Measurements from ENCODE around the gene ZNF579. TPM values are rescaled to one million over a fixed set of nuclear protein-coding genes. Genes with fewer than 3 reads are reported as not detected.

The ZNF579 gene
- total and polyA plus RNA-seq, 9 of the 15 experiments (the other 6 are each of a cell fraction or from before 2014, with no cell fraction given) = 0.06 to 15.9 (median 1.6) TPM

DNA sequence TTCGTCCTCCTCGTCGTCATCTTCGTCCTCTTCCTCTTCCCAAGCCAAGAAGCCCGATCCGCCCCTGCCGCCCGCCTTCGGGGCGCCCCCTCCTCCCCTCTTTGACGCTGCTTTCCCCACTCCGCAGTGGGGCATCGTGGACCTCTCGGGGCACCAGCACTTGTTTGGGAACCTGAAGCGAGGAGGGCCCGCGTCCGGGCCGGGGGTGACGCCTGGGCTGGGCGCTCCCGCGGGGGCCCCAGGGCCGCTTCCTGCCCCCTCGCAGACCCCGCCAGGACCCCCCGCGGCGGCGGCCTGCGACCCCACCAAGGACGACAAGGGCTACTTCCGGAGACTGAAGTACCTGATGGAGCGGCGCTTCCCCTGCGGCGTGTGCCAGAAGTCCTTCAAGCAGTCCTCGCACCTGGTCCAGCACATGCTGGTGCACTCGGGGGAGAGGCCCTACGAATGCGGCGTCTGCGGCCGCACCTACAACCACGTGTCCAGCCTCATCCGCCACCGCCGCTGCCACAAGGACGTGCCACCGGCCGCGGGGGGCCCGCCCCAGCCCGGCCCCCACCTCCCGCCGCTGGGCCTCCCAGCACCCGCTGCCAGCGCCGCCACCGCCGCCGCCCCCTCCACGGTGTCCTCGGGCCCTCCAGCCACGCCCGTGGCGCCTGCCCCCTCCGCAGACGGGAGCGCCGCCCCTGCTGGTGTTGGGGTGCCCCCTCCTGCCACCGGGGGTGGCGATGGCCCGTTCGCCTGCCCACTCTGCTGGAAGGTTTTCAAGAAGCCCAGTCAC is 33.5 kb upstream of the ZNF579 start:
- BruUV-seq (replicated peaks) = no TSS peak
- peaks cover 6% of the 10 kb centered on the region; the same call in 1 of the 3 replicates for H3K79me2 ChIP-seq (ENCODE audit: control insufficient read depth, insufficient read depth, low read length)
- no peaks in the 10 kb centered on the region for H4K20me1 ChIP-seq (replicated peaks; ENCODE audit: control insufficient read depth, insufficient read depth, low read length)

DNA sequence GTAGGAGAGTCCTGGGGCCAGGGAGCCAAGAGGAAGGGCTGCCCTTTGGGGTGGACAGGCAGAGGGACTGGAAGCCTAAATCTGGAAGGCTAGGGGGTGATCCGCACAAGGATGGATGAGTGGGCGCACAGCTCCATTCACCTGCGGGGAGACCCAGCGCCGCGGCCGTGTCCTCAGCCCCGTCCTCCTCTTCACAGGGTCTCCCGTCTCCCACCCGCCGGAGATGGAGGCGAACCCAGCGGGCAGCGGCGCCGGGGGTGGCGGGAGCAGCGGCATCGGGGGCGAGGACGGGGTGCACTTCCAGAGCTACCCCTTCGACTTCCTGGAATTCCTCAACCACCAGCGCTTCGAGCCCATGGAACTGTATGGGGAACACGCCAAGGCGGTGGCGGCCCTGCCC is 32.7 kb upstream of the ZNF579 start:
- intact Hi-C loops (cut with micrococcal nuclease) = no loop called here
- H2AFZ ChIP-seq (ENCODE audit: low read depth, low read length) = no peak overlapping the region
- BruUV-seq (replicated peaks) = no TSS peak
- no peak overlapping the region for H3K9ac ChIP-seq (ENCODE audit: insufficient read depth in 1 of 2, low read depth in 2 of 2, low read length in 2 of 2)
- CTCF ChIA-PET (ENCODE audit: low intra/inter-chr PET ratio) = no interaction called here
- H3K27ac ChIP-seq (ENCODE audit: extremely low read depth, low read depth, low read length) = no peak overlapping the region
- POLR2A ChIA-PET = no interaction called here
- no peak for FAIRE-seq
- in situ Hi-C loops (cut with MboI) = no loop called here
- peaks cover 6% of the 10 kb centered on the region; the same call in 2 of the 3 replicates for H3K79me2 ChIP-seq (ENCODE audit: control insufficient read depth, insufficient read depth, low read length)
- H3K9me1 ChIP-seq (ENCODE audit: control insufficient read depth, insufficient read depth, low read length) = no peaks in the 10 kb centered on the region
- TF ChIP-seq, protein P1, sequence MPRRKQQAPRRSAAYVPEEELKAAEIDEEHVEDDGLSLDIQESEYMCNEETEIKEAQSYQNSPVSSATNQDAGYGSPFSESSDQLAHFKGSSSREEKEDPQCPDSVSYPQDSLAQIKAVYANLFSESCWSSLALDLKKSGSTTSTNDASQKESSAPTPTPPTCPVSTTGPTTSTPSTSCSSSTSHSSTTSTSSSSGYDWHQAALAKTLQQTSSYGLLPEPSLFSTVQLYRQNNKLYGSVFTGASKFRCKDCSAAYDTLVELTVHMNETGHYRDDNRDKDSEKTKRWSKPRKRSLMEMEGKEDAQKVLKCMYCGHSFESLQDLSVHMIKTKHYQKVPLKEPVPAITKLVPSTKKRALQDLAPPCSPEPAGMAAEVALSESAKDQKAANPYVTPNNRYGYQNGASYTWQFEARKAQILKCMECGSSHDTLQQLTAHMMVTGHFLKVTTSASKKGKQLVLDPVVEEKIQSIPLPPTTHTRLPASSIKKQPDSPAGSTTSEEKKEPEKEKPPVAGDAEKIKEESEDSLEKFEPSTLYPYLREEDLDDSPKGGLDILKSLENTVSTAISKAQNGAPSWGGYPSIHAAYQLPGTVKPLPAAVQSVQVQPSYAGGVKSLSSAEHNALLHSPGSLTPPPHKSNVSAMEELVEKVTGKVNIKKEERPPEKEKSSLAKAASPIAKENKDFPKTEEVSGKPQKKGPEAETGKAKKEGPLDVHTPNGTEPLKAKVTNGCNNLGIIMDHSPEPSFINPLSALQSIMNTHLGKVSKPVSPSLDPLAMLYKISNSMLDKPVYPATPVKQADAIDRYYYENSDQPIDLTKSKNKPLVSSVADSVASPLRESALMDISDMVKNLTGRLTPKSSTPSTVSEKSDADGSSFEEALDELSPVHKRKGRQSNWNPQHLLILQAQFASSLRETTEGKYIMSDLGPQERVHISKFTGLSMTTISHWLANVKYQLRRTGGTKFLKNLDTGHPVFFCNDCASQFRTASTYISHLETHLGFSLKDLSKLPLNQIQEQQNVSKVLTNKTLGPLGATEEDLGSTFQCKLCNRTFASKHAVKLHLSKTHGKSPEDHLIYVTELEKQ (CRISPR knock-in tag; IDR thresholded peaks at IDR 0.05) = no peak
- TF ChIP-seq, protein P2, sequence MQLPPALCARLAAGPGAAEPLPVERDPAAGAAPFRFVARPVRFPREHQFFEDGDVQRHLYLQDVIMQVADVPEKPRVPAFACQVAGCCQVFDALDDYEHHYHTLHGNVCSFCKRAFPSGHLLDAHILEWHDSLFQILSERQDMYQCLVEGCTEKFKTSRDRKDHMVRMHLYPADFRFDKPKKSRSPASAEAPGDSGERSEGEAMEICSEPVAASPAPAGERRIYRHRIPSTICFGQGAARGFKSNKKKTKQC (CRISPR knock-in tag; IDR thresholded peaks at IDR 0.05) = no peak
- no peak for TF ChIP-seq SRSF9 (IDR thresholded peaks at IDR 0.05; ENCODE audit: borderline replicate concordance, low read depth, low read length)
- TF ChIP-seq, protein P3, sequence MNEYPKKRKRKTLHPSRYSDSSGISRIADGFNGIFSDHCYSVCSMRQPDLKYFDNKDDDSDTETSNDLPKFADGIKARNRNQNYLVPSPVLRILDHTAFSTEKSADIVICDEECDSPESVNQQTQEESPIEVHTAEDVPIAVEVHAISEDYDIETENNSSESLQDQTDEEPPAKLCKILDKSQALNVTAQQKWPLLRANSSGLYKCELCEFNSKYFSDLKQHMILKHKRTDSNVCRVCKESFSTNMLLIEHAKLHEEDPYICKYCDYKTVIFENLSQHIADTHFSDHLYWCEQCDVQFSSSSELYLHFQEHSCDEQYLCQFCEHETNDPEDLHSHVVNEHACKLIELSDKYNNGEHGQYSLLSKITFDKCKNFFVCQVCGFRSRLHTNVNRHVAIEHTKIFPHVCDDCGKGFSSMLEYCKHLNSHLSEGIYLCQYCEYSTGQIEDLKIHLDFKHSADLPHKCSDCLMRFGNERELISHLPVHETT (CRISPR knock-in tag; conservative IDR thresholded peaks at IDR 0.05 in 1 of 2, IDR thresholded peaks at IDR 0.05 in 1 of 2) = no peak
- no peak for TF ChIP-seq RAD21 (CRISPR knock-in tag; conservative IDR thresholded peaks at IDR 0.05 in 1 of 2, IDR thresholded peaks at IDR 0.05 in 1 of 2)
- no peak for TF ChIP-seq SAFB (IDR thresholded peaks at IDR 0.05; ENCODE audit: borderline replicate concordance, low read depth, low read length)
- H3K4me1 ChIP-seq (replicated peaks in 1 of 2; ENCODE audit: control insufficient read depth in 2 of 2, insufficient read depth in 2 of 2, low read length in 2 of 2) = peaks cover 0 to 5% of the 10 kb centered on the region in 2 experiments; a peak in 2 of 5 replicates
- H3K4me3 ChIP-seq = no peak overlapping the region
- H3K4me2 ChIP-seq (ENCODE audit: insufficient read depth, low read length) = no peak overlapping the region
- no peaks in the 10 kb centered on the region for H3K27me3 ChIP-seq (ENCODE audit: control insufficient read depth in 2 of 2, insufficient read depth in 2 of 2, low read length in 2 of 2)
- DNase-seq (ENCODE audit: extremely low read depth in 1 of 4, low spot score in 3 of 4) = no peak
- no peaks in the 10 kb centered on the region for H3K9me3 ChIP-seq (replicated peaks; ENCODE audit: control insufficient read depth, insufficient read depth, low read depth, low read length)
- ATAC-seq = no peak
- WGBS (ENCODE audit: insufficient coverage, low coverage, missing lambda C conversion rate) = 100% methylated on average over 2 of the region's 27 CpGs
- H3K36me3 ChIP-seq (ENCODE audit: control insufficient read depth, insufficient read depth, low read length) = peaks cover 35% of the 10 kb centered on the region; the same call in 2 of the 3 replicates
- H4K20me1 ChIP-seq (replicated peaks; ENCODE audit: control insufficient read depth, insufficient read depth, low read length) = no peaks in the 10 kb centered on the region

More for the DNA sequence above, 33.5 kb upstream of the ZNF579 start:
- H3K4me3 ChIP-seq = no peak overlapping the region
- no peak overlapping the region for H3K4me2 ChIP-seq (ENCODE audit: insufficient read depth, low read length)
- H3K27ac ChIP-seq (ENCODE audit: extremely low read depth, low read depth, low read length) = no peak overlapping the region
- DNase-seq (ENCODE audit: extremely low read depth in 1 of 4, low spot score in 3 of 4) (peak in 1 of 4 experiments; percentile 18), ATAC-seq (no peak), FAIRE-seq (no peak)
- H3K9me3 ChIP-seq (replicated peaks; ENCODE audit: control insufficient read depth, insufficient read depth, low read depth, low read length) = no peaks in the 10 kb centered on the region
- H3K4me1 ChIP-seq (replicated peaks in 1 of 2; ENCODE audit: control insufficient read depth in 2 of 2, insufficient read depth in 2 of 2, low read length in 2 of 2) = peaks cover 0 to 5% of the 10 kb centered on the region in 2 experiments; a peak in 2 of 5 replicates
- ChIA-PET CTCF (ENCODE audit: low intra/inter-chr PET ratio) (no interaction called here), POLR2A (no interaction called here)
- peaks cover 35% of the 10 kb centered on the region; the same call in 2 of the 3 replicates for H3K36me3 ChIP-seq (ENCODE audit: control insufficient read depth, insufficient read depth, low read length)
- H2AFZ ChIP-seq (ENCODE audit: low read depth, low read length) = no peak overlapping the region
- no peak overlapping the region for H3K9ac ChIP-seq (ENCODE audit: insufficient read depth in 1 of 2, low read depth in 2 of 2, low read length in 2 of 2)
- in situ Hi-C loops (cut with MboI) (no loop called here), intact Hi-C loops (cut with micrococcal nuclease) (no loop called here)
- TF ChIP-seq ZNF347 (CRISPR knock-in tag; IDR thresholded peaks at IDR 0.05; ENCODE audit: low read depth) (no peak), RBFOX2 (IDR thresholded peaks at IDR 0.05; ENCODE audit: low read depth, low read length) (peak; percentile 22; the same call in 1 of the 2 replicates)
- no peaks in the 10 kb centered on the region for H3K27me3 ChIP-seq (ENCODE audit: control insufficient read depth in 2 of 2, insufficient read depth in 2 of 2, low read length in 2 of 2)
- WGBS (ENCODE audit: insufficient coverage, low coverage, missing lambda C conversion rate) = 87% methylated on average over 9 of the region's 75 CpGs
- H3K9me1 ChIP-seq (ENCODE audit: control insufficient read depth, insufficient read depth, low read length) = no peaks in the 10 kb centered on the region

All from K562 (cell line).